HEK293 (cell line): ENCODE data around the gene THAP11.
A peak's percentile ranks its signal among the peaks of the same experiment; 100 is the strongest.

ENCODE experiments used
- CTCF ChIP-seq: fragments of 450-650 bp; formaldehyde crosslinking; IDR thresholded peaks from 2 replicates; pipeline ENCODE4 v1.5.1; 2016; ENCODE audit warnings: missing biosample characterization, missing genetic modification characterization
- EGR2 ChIP-seq: fragments of 450-650 bp; formaldehyde crosslinking; IDR thresholded peaks from 2 replicates; pipeline ENCODE4 v1.5.1; 2016; ENCODE audit warnings: low read depth, missing biosample characterization, missing genetic modification characterization
- FEZF1 ChIP-seq: fragments of 450-650 bp; formaldehyde crosslinking; IDR thresholded peaks from 2 replicates; pipeline ENCODE4 v1.5.1; 2016; ENCODE audit warnings: missing biosample characterization, missing genetic modification characterization
- IKZF3 ChIP-seq: fragments of 450-650 bp; IDR thresholded peaks from 2 replicates; pipeline ENCODE4 v1.5.0; 2018; ENCODE audit warnings: missing biosample characterization, mild to moderate bottlenecking, missing genetic modification characterization, moderate library complexity
- KLF1 ChIP-seq: fragments of 450-650 bp; formaldehyde crosslinking; IDR thresholded peaks from 2 replicates; pipeline ENCODE4 v1.5.1; 2016; ENCODE audit warnings: missing biosample characterization, missing genetic modification characterization
- KLF8 ChIP-seq: fragments of 450-650 bp; formaldehyde crosslinking; IDR thresholded peaks from 2 replicates; pipeline ENCODE4 v1.5.1; 2016; ENCODE audit warnings: missing biosample characterization, missing genetic modification characterization
- MEIS1 ChIP-seq: sonication (generic); formaldehyde crosslinking; IDR thresholded peaks from 2 replicates; pipeline ENCODE4 v1.8.1; 2022; ENCODE audit warnings: missing genetic modification reagents, mild to moderate bottlenecking, borderline replicate concordance
- OSR2 ChIP-seq: fragments of 450-650 bp; formaldehyde crosslinking; IDR thresholded peaks from 2 replicates; pipeline ENCODE4 v1.5.1; 2016; ENCODE audit warnings: missing biosample characterization, missing genetic modification characterization
- PRDM10 ChIP-seq: fragments of 450-650 bp; formaldehyde crosslinking; IDR thresholded peaks from 2 replicates; pipeline ENCODE4 v1.5.1; 2016; ENCODE audit warnings: missing biosample characterization, missing genetic modification characterization
- SP3 ChIP-seq: fragments of 450-650 bp; formaldehyde crosslinking; IDR thresholded peaks from 2 replicates; pipeline ENCODE4 v1.5.1; 2016; ENCODE audit warnings: missing biosample characterization, missing genetic modification characterization
- YY1 ChIP-seq: fragments of 450-650 bp; formaldehyde crosslinking; IDR thresholded peaks from 2 replicates; pipeline ENCODE4 v1.5.1; 2018; ENCODE audit warnings: missing biosample characterization, missing genetic modification characterization
- YY2 ChIP-seq: fragments of 450-650 bp; formaldehyde crosslinking; IDR thresholded peaks from 2 replicates; pipeline ENCODE4 v1.5.1; 2016; ENCODE audit warnings: missing biosample characterization, missing genetic modification characterization
- ZBTB17 ChIP-seq: fragments of 450-650 bp; formaldehyde crosslinking; IDR thresholded peaks from 2 replicates; pipeline ENCODE4 v1.5.1; 2016; ENCODE audit warnings: missing biosample characterization, missing genetic modification characterization
- ZBTB49 ChIP-seq: fragments of 450-650 bp; formaldehyde crosslinking; IDR thresholded peaks from 2 replicates; pipeline ENCODE4 v1.5.1; 2016; ENCODE audit warnings: missing biosample characterization, missing genetic modification characterization, low read depth
- ZIC2 ChIP-seq: fragments of 450-650 bp; formaldehyde crosslinking; IDR thresholded peaks from 2 replicates; pipeline ENCODE4 v1.5.1; 2016; ENCODE audit warnings: missing biosample characterization, missing genetic modification characterization
- ZNF133 ChIP-seq: fragments of 450-650 bp; formaldehyde crosslinking; IDR thresholded peaks from 2 replicates; pipeline ENCODE4 v1.5.1; 2016; ENCODE audit warnings: missing biosample characterization, missing genetic modification characterization
- ZNF335 ChIP-seq: fragments of 450-650 bp; formaldehyde crosslinking; conservative IDR thresholded peaks from 2 replicates; pipeline ENCODE4 v1.5.1; 2016; ENCODE audit warnings: missing biosample characterization, missing genetic modification characterization
- ZNF341 ChIP-seq: fragments of 450-650 bp; formaldehyde crosslinking; IDR thresholded peaks from 2 replicates; pipeline ENCODE4; 2016; ENCODE audit warnings: low read depth, missing biosample characterization, missing genetic modification characterization
- ZNF366 ChIP-seq: fragments of 450-650 bp; formaldehyde crosslinking; conservative IDR thresholded peaks from 2 replicates; pipeline ENCODE4 v1.5.1; 2016; ENCODE audit warnings: missing biosample characterization, missing genetic modification characterization
- ZNF514 ChIP-seq: fragments of 450-650 bp; formaldehyde crosslinking; IDR thresholded peaks from 2 replicates; pipeline ENCODE4 v1.5.1; 2016; ENCODE audit warnings: missing biosample characterization, missing genetic modification characterization
- ZNF629 ChIP-seq: fragments of 450-650 bp; formaldehyde crosslinking; IDR thresholded peaks from 2 replicates; pipeline ENCODE4 v1.5.1; 2017; ENCODE audit warnings: missing biosample characterization, missing genetic modification characterization
- ZNF76 ChIP-seq: fragments of 450-650 bp; formaldehyde crosslinking; IDR thresholded peaks from 2 replicates; pipeline ENCODE4; 2016; ENCODE audit warnings: low read depth, missing biosample characterization, missing genetic modification characterization, borderline replicate concordance
- TF ChIP-seq, protein P1 (sequence below): sonication (generic); formaldehyde crosslinking; IDR thresholded peaks from 2 replicates; pipeline ENCODE4 v1.8.1; 2022; ENCODE audit warnings: mild to moderate bottlenecking, moderate library complexity, missing genetic modification reagents
- TF ChIP-seq, protein P2 (sequence below): fragments of 450-650 bp; formaldehyde crosslinking; IDR thresholded peaks from 2 replicates; pipeline ENCODE4 v1.5.1; 2017; ENCODE audit warnings: missing biosample characterization, missing genetic modification characterization
- TF ChIP-seq, protein P3 (sequence below): fragments of 450-650 bp; formaldehyde crosslinking; conservative IDR thresholded peaks from 2 replicates; pipeline ENCODE4 v1.5.1; 2016; ENCODE audit warnings: low read depth, missing biosample characterization, missing genetic modification characterization

Gene THAP11

DNA sequence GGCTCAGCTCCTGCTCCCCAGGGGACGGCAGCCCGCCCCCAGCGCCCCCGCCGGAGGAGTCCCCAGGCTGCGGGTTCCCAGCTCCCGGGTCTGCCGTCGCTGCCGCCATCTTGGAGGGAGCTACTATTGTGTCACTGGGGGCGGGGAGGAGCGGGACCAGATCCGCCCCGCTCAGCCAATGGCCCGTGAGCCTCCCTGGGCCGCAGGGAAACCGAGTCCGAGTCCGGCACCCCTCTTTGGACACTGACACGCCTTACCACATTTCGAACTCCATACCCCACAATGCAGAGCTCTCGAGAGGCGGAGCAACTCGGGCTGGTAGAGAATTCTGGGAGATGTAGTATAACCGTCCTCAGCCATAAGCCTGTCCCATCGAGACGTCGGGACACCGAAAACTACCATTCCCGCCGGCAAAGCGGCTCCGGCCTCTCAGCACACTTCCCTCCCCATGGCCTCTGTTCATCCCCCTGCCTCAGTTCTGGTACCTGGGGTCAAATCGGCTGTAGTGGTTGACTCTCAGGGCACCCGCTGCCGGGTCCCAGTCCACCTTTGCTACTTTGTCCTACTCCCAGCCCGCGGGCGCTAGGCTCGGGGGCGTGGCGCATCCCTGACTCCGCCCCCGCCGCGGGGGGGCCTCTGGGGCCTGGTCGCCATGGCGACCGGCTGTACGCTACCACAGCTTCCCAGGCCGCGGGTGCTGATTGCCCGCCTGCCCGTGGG, 35.5 kb upstream of the THAP11 start, which contains the start of the genes RANBP10 and TSNAXIP1 (continued):
- TF ChIP-seq, protein P1, sequence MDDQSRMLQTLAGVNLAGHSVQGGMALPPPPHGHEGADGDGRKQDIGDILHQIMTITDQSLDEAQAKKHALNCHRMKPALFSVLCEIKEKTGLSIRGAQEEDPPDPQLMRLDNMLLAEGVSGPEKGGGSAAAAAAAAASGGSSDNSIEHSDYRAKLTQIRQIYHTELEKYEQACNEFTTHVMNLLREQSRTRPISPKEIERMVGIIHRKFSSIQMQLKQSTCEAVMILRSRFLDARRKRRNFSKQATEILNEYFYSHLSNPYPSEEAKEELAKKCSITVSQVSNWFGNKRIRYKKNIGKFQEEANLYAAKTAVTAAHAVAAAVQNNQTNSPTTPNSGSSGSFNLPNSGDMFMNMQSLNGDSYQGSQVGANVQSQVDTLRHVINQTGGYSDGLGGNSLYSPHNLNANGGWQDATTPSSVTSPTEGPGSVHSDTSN (CRISPR knock-in tag), result no peak
- peak; percentile 75; the same call in 1 of the 2 replicates for TF ChIP-seq KLF8 (tag by site-specific recombination)
- TF ChIP-seq, protein P2, sequence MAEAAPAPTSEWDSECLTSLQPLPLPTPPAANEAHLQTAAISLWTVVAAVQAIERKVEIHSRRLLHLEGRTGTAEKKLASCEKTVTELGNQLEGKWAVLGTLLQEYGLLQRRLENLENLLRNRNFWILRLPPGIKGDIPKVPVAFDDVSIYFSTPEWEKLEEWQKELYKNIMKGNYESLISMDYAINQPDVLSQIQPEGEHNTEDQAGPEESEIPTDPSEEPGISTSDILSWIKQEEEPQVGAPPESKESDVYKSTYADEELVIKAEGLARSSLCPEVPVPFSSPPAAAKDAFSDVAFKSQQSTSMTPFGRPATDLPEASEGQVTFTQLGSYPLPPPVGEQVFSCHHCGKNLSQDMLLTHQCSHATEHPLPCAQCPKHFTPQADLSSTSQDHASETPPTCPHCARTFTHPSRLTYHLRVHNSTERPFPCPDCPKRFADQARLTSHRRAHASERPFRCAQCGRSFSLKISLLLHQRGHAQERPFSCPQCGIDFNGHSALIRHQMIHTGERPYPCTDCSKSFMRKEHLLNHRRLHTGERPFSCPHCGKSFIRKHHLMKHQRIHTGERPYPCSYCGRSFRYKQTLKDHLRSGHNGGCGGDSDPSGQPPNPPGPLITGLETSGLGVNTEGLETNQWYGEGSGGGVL, result no peak
- TF ChIP-seq YY2 (tag by site-specific recombination), result peak; percentile 84
- 0 out of 2 replicates have a peak, but pooled peaks have one; percentile 21 for TF ChIP-seq ZNF629 (tag by site-specific recombination)
- TF ChIP-seq ZIC2 (tag by site-specific recombination), result peak; percentile 47
- TF ChIP-seq ZNF335 (tag by site-specific recombination), result peak; percentile 99
- no peak for TF ChIP-seq MEIS1 (CRISPR knock-in tag)
- 0 out of 2 replicates have a peak, but pooled peaks have one; percentile 40 for TF ChIP-seq KLF1 (tag by site-specific recombination)
- peak; percentile 99 for TF ChIP-seq ZNF76 (tag by site-specific recombination)
- TF ChIP-seq ZNF514 (tag by site-specific recombination), result no peak
- peak; percentile 68 for TF ChIP-seq ZBTB17 (tag by site-specific recombination)
- TF ChIP-seq ZNF366 (tag by site-specific recombination), result peak; percentile 77
- 0 out of 2 replicates have a peak, but pooled peaks have one; percentile 7 for TF ChIP-seq FEZF1 (tag by site-specific recombination)
- TF ChIP-seq ZBTB49 (tag by site-specific recombination), result no peak
- TF ChIP-seq ZNF133 (tag by site-specific recombination), result no peak
- peak; percentile 32; the same call in 1 of the 2 replicates for TF ChIP-seq YY1 (tag by site-specific recombination)
- TF ChIP-seq, protein P3, sequence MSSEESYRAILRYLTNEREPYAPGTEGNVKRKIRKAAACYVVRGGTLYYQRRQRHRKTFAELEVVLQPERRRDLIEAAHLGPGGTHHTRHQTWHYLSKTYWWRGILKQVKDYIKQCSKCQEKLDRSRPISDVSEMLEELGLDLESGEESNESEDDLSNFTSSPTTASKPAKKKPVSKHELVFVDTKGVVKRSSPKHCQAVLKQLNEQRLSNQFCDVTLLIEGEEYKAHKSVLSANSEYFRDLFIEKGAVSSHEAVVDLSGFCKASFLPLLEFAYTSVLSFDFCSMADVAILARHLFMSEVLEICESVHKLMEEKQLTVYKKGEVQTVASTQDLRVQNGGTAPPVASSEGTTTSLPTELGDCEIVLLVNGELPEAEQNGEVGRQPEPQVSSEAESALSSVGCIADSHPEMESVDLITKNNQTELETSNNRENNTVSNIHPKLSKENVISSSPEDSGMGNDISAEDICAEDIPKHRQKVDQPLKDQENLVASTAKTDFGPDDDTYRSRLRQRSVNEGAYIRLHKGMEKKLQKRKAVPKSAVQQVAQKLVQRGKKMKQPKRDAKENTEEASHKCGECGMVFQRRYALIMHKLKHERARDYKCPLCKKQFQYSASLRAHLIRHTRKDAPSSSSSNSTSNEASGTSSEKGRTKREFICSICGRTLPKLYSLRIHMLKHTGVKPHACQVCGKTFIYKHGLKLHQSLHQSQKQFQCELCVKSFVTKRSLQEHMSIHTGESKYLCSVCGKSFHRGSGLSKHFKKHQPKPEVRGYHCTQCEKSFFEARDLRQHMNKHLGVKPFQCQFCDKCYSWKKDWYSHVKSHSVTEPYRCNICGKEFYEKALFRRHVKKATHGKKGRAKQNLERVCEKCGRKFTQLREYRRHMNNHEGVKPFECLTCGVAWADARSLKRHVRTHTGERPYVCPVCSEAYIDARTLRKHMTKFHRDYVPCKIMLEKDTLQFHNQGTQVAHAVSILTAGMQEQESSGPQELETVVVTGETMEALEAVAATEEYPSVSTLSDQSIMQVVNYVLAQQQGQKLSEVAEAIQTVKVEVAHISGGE (tag by site-specific recombination), result peak; percentile 91
- peak; percentile 100 for TF ChIP-seq SP3
- 0 out of 2 replicates have a peak, but pooled peaks have one; percentile 17 for TF ChIP-seq IKZF3 (tag by site-specific recombination)
- peak; percentile 97 for TF ChIP-seq PRDM10
- TF ChIP-seq ZNF341 (tag by site-specific recombination), result peak; percentile 72
- TF ChIP-seq EGR2 (tag by site-specific recombination), result 0 out of 2 replicates have a peak, but pooled peaks have one; percentile 14
- TF ChIP-seq CTCF (tag by site-specific recombination), result peak; percentile 50; the same call in 1 of the 2 replicates
- 0 out of 2 replicates have a peak, but pooled peaks have one; percentile 20 for TF ChIP-seq OSR2 (tag by site-specific recombination)
